Vagina (tissue), 2 donors: ENCODE data around the gene TBCD. TPM values are rescaled to one million over a fixed set of nuclear protein-coding genes. Genes with fewer than 3 reads are reported as not detected.

ENCODE experiments used
- DNase-seq, 2 donors: peaks; one replicate each; pipeline ENCODE4 v3.0.0-alpha.2; 2017; ENCODE audit errors: extremely low spot score in 2 of 2
- H3K27ac ChIP-seq: fragments of 200-600 bp; sonication (generic); one replicate; pipeline ENCODE4 v1.5.1; 2019
- H3K27me3 ChIP-seq: fragments of 200-600 bp; sonication (generic); one replicate; pipeline ENCODE4 v1.5.1; 2019
- H3K36me3 ChIP-seq, 2 donors: fragments of 200-600 bp; sonication (generic); one replicate each; pipeline ENCODE4 v1.5.1; 2017 to 2019
- H3K4me1 ChIP-seq: fragments of 200-600 bp; sonication (generic); one replicate; pipeline ENCODE4 v1.5.1; 2019
- H3K4me3 ChIP-seq, 2 donors: fragments of 200-600 bp; sonication (generic); 1 replicate in 1 of 2; 2 replicates in 1 of 2; pipeline ENCODE4 v1.5.1; 2016 to 2019
- H3K9me3 ChIP-seq: fragments of 200-600 bp; sonication (generic); one replicate; pipeline ENCODE4 v1.5.1; 2019
- CTCF ChIP-seq, 3 experiments: fragments of 450-650 bp in 2 of 3; fragments of 200-600 bp in 1 of 3; sonication (generic) in 1 of 3; IDR thresholded peaks; one replicate each; pipeline ENCODE4 v1.5.1; 2017 to 2019; ENCODE audit warnings: antibody characterized with exemption in 3 of 3, mild to moderate bottlenecking in 2 of 3, moderate library complexity in 2 of 3
- POLR2A ChIP-seq, 2 donors: fragments of 450-650 bp; IDR thresholded peaks; one replicate each; pipeline ENCODE4 v1.6.1; 2017; ENCODE audit warnings: antibody characterized with exemption in 2 of 2, mild to moderate bottlenecking in 2 of 2, moderate library complexity in 2 of 2
- POLR2AphosphoS5 ChIP-seq, 2 donors: sonication (generic); formaldehyde crosslinking; IDR thresholded peaks; one replicate each; pipeline ENCODE4 v1.9.0; 2017; ENCODE audit warnings: antibody characterized with exemption in 2 of 2, mild to moderate bottlenecking in 2 of 2, low read depth in 1 of 2; ENCODE audit not compliant: insufficient read depth in 1 of 2
- intact Hi-C: fragments of 100-400 bp; cut with DNase I; formaldehyde crosslinking; loops from one replicate; pipeline ENCODE4 v1.15.1; 2023
- total RNA-seq: library from RNA; depleted of rRNA; stranded (reverse); fragments of >200 nt; gene quantifications from one replicate; pipeline ENCODE4 v1.2.3, GENCODE V29; 2016

Gene TBCD
- total RNA-seq, 1 donor from 2014 or later, result 79.3 TPM

GRCh38 chr17:82956726-82957468, 205.0 kb downstream of the TBCD start:
- H3K4me3 ChIP-seq, result no peak overlapping the region
- H3K27ac ChIP-seq, result no peak overlapping the region
- intact Hi-C loops, result no loop called here
- H3K9me3 ChIP-seq, result peaks cover 6% of the 10 kb centered on the region
- H3K36me3 ChIP-seq, result no peaks in the 10 kb centered on the region
- no peak for TF ChIP-seq POLR2A (IDR thresholded peaks at IDR 0.05)
- H3K4me1 ChIP-seq, result no peaks in the 10 kb centered on the region
- no peak for DNase-seq
- H3K27me3 ChIP-seq, result no peaks in the 10 kb centered on the region

GRCh38 chr17:82957469-82957795, 205.6 kb downstream of the TBCD start:
- Histone ChIP-seq H3K9me3 (peaks cover 6% of the 10 kb centered on the region), H3K27me3 (no peaks in the 10 kb centered on the region), H3K36me3 (no peaks in the 10 kb centered on the region), H3K27ac (no peak overlapping the region), H3K4me3 (no peak overlapping the region), H3K4me1 (no peaks in the 10 kb centered on the region)
- intact Hi-C loops, result no loop called here
- no peak for DNase-seq
- TF ChIP-seq CTCF (IDR thresholded peaks at IDR 0.05) (no peak), POLR2AphosphoS5 (IDR thresholded peaks at IDR 0.05; ENCODE audit: insufficient read depth in 1 of 2, low read depth in 1 of 2) (no peak), POLR2A (IDR thresholded peaks at IDR 0.05) (no peak)

DNA sequence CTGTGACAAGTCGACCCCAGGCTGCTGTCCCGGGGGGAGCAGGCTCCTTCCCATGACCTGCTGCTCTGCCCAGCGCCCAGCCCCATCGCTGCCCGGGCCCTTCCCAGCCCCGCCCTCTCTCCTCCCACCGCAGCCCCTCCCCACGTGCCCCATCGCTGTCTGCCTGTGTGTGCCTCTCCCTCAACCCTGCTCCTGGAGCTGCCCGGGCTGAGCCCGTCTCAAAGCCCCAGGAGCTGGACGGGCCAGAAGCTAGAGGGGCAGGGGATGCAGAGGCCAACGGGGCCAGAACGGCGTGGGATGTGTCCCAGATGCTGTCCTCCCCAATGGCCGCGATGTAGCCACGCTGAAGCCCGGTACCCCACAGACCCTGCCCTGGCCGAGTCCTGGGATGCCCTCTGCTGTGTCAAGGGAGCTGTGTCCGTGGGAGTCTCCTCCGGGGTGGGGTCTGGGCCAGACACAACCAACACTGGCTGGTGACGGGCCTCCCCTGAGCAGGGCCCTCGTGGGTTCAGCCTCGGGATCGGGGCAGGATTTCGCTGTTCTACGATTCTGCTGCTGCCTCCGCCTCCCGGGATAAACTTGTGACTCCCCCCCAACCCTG, 206.2 kb downstream of the TBCD start:
- DNase-seq, result no peak
- Histone ChIP-seq H3K27me3 (no peaks in the 10 kb centered on the region), H3K9me3 (peaks cover 6% of the 10 kb centered on the region), H3K4me3 (no peak overlapping the region), H3K4me1 (peaks cover 4% of the 10 kb centered on the region), H3K36me3 (no peaks in the 10 kb centered on the region), H3K27ac (no peak overlapping the region)
- TF ChIP-seq CTCF (IDR thresholded peaks at IDR 0.05) (no peak), POLR2A (IDR thresholded peaks at IDR 0.05) (no peak), POLR2AphosphoS5 (IDR thresholded peaks at IDR 0.05; ENCODE audit: insufficient read depth in 1 of 2, low read depth in 1 of 2) (no peak)
- intact Hi-C loops, result no loop called here

DNA sequence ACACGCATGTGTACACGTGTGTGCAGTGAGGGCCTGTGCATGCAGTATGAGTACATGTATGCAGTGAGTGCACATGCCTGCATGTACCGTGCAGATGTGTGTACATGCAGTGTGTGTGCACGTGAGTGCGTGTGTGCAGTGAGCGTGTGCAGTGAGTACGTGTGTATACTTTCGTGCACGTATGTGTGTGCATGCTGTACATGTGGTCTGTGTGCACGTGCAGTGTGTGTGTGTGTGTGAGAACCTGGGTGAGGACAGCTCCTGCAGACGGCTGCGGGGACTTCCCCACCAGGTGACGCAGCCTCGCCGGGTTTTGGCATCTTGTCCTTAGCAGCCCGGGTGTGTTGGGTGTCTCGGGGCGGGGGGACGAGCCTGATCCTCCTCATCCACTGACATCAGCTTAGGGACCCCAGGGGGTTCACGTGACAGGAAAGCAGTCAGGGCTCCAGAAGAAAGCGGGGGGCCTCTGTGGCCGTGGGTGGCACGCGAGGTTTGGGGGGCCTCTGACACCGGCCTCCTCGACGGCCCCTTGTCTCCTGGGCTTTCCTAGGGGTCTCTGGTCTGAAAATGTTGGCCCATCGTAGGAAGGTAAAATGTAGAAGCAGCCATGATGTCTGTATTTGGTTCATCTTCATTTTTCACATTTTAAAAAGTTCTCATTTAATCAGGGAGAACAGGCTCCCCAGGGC, 207.5 kb downstream of the TBCD start:
- DNase-seq, result no peak
- H3K9me3 ChIP-seq, result peaks cover 4% of the 10 kb centered on the region
- H3K27ac ChIP-seq, result no peak overlapping the region
- H3K27me3 ChIP-seq, result no peaks in the 10 kb centered on the region
- H3K36me3 ChIP-seq, result no peaks in the 10 kb centered on the region
- intact Hi-C loops, result no loop called here
- peaks cover 10% of the 10 kb centered on the region for H3K4me1 ChIP-seq
- TF ChIP-seq CTCF (IDR thresholded peaks at IDR 0.05), result no peak
- TF ChIP-seq POLR2A (IDR thresholded peaks at IDR 0.05), result no peak
- no peak overlapping the region for H3K4me3 ChIP-seq

DNA sequence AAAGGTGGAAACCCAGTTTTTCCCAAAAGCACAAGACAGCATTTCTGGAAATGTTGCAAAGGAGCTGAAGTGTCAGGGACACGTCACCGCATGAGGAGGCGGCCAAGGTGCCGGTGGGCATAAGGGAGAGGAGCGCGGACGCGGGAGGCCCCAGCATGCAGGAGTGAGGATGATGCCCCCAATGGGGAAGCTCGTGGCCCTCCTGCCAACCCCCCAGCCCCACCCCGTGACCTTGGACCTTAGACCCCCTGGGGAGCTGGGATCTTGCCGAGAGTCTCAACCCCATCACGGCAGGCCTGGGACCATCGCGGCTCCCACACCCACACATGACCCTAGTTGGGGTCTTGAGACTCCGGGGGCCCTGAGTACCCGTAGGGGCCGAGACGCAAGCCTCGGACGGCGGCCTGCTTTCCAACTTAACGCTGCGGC, 208.1 kb downstream of the TBCD start:
- no peak for DNase-seq

More for the DNA sequence above, 208.1 kb downstream of the TBCD start:
- H3K27me3 ChIP-seq, result no peaks in the 10 kb centered on the region
- intact Hi-C loops, result no loop called here
- H3K4me3 ChIP-seq, result no peak overlapping the region
- H3K9me3 ChIP-seq, result no peaks in the 10 kb centered on the region
- no peak overlapping the region for H3K27ac ChIP-seq
- H3K36me3 ChIP-seq, result no peaks in the 10 kb centered on the region
- peaks cover 10% of the 10 kb centered on the region for H3K4me1 ChIP-seq
- TF ChIP-seq POLR2A (IDR thresholded peaks at IDR 0.05) (no peak), CTCF (IDR thresholded peaks at IDR 0.05) (no peak), POLR2AphosphoS5 (IDR thresholded peaks at IDR 0.05; ENCODE audit: insufficient read depth in 1 of 2, low read depth in 1 of 2) (no peak)
